Measurements from ENCODE around the gene RNF220.
"Not testable (repeated sequence)": the region's sequence is repeated elsewhere in the genome, so short reads cannot be mapped to it uniquely, and the experiment has no call there.

RNF220 gene

GRCh38 chr1:44546403-44547053 is 141.5 kb downstream of the RNF220 start:
- DNase-seq (ENCODE audit: low read depth in 1 of 2, low spot score in 1 of 2): no peak

DNA sequence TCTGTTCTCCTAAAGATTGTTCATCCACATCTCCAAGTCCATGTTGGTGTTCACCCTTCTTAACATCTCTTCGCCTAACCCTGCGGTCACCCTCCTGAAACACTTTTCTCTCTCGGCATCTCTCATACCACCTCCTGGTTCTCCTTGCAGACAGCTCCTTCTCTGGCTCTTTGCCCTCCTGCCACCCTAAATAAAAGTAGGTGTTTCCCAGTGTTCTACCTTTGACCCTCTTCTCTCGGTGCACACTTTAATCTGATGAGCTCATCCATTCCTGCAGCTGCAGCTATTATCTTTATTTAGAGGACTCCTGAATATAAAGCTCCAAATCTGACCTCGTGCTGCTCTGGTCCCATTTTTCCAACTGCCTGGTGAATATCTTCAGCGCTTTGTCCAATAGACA is 142.3 kb downstream of the RNF220 start:
- DNase-seq (ENCODE audit: low read depth in 1 of 2, low spot score in 1 of 2): no peak

GRCh38 chr1:44547837-44548236 is 142.8 kb downstream of the RNF220 start:
- no peak for DNase-seq (ENCODE audit: low read depth in 1 of 2, low spot score in 1 of 2)

GRCh38 chr1:44549510-44549909 is 144.5 kb downstream of the RNF220 start:
- DNase-seq (ENCODE audit: low read depth in 1 of 2, low spot score in 1 of 2): no peak

DNA sequence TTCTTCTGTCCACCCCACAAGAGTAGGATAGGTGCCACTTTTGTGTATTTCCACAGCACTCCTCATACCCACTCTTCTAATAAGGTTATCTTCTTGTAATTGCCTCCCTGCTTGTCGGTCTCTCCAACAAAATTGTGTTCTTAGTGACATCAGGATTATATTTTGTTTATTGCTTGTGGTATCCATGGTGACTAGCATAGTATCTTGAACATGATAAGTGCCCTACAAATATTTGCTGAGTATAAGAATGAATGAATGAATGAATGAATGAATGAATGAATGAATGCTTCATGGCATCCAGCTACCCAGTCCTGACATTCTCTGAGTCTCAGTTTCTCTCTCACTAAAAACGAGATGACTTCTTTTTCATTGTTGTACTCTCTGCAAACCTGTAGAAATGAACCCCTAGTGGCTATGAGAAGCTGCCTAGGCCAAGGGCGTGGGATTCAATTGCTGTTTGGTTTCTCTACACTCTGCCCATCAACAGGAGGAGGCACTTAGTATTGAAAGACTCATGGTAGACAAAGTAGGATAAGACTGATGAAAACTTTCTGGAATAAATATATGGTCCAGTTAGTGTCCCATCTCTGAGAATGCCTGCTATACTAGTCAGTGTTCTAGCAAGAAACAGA is 148.2 kb downstream of the RNF220 start:
- no peak for DNase-seq (ENCODE audit: low read depth in 1 of 2, low spot score in 1 of 2)

DNA sequence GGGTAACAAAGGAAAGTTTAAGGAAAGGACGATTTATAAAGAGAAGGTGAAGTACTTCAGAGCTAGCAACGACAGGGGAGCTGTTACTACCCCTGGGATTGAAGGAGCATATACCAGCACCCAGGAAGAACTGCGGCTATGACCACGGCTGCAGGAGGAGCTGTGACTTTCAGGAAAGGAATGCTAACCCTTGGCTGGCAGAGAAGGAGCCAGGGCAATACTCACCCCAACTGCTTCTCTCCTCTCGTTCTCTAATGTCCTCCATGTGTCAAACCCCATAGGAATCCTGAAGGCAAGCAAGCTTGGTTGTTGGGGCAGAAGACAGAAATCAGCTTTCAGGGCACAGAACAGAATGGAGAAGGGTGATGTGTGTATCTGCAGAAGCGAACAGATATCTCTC is 148.7 kb downstream of the RNF220 start:
- no peak for DNase-seq (ENCODE audit: low read depth in 1 of 2, low spot score in 1 of 2)

- no peak for DNase-seq (ENCODE audit: low read depth in 1 of 2, low spot score in 1 of 2)
These were observed 149.7 kb downstream of the RNF220 start for GRCh38 chr1:44554706-44555105.

- no peak for DNase-seq (ENCODE audit: low read depth in 1 of 2, low spot score in 1 of 2)
These were observed 152.7 kb downstream of the RNF220 start for GRCh38 chr1:44557778-44558177.

- DNase-seq (ENCODE audit: low read depth in 1 of 2, low spot score in 1 of 2): no peak
These were observed 153.8 kb downstream of the RNF220 start for GRCh38 chr1:44558883-44559282.

- no peak for DNase-seq (ENCODE audit: low read depth in 1 of 2, low spot score in 1 of 2)
These were observed 154.3 kb downstream of the RNF220 start for GRCh38 chr1:44559330-44559729.

- no peak for DNase-seq (ENCODE audit: low read depth in 1 of 2, low spot score in 1 of 2)
These were observed 154.9 kb downstream of the RNF220 start for GRCh38 chr1:44559913-44560312.

- DNase-seq (ENCODE audit: low read depth in 1 of 2, low spot score in 1 of 2): not testable (repeated sequence)
These were observed 155.6 kb downstream of the RNF220 start for GRCh38 chr1:44560696-44561095.

DNA sequence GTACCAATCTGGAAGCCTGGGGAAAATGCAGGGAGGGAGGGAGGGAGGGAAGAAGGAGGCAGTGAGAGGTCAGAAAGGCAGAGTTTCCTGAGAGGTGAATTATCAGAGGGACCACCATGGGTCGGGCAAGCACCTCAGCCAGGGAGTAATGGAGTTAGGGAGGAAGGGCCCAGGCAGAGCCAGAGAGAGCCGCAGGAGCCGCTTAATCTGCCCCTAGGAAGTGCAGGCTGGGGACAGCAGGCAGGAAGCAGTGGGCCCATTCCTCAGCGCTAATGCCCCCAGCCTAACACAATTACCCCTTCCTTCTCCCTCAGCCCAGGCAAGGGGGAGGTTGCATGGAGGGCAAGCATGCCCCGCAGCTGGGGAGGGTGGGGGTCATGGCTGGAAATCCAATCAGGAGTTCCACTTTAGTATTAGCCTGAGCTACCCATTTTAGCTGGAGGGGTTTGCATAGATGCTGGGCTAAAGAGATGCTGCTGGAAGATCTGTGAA is 160.2 kb downstream of the RNF220 start:
- DNase-seq (ENCODE audit: low read depth in 1 of 2, low spot score in 1 of 2): no peak

DNA sequence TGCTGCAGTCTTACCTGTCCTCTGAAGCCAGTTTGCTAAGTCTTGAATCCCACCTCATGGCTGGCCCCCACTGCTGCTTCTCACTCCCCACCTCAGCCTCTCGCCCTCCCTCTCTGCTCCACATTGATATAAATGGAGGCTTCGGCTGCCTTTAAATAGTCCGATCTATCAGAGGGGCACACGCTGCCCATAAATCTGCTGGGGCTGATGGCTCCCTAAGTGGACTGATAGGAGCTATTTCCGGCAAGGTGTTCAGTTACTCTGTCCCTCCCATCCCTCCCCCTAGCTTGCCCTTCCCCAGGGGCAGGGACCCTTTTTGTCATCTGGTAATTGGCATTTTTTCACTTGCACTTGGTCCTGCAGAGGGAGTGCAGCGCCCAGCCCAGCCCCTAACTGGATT is 160.8 kb downstream of the RNF220 start:
- DNase-seq (ENCODE audit: low read depth in 1 of 2, low spot score in 1 of 2): no peak

DNA sequence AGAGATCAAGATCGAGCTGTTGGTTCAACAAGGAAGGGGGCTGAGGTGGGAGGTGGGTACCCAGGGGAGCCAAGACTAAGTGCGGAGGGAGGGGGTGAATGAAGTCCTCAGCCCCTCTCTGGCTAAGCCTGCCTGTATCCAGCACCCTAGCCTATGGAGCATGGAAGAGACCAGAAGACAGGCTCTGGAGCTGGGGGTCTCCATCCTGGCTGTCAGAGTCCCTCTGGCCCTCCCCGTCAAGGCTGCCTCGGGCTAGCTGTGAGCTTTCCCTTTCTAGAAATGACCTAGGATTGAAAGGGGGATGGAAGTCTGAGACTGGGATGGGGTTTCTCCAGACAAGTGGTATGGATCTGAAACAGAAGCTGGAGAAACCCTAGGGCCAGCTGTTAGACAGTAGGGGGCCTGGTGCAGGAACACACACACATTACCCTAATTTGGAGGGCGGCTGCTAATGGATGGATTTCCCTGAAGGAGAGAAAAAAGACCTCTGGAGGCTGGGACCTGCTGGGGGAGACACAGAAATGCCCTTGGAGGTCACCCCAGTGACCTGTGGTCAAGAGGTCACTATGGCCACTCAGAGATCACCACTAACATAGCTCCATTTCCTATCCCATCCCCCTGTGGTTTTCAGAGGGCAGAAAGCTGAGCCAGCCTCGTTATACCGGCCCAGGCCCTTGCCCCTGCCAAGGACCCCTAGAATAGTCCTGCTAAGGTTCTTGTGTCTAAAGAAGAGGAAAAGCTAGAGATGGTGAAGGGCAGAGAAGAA is 161.4 kb downstream of the RNF220 start:
- no peak for DNase-seq (ENCODE audit: low read depth in 1 of 2, low spot score in 1 of 2)

- no peak for DNase-seq (ENCODE audit: low read depth in 1 of 2, low spot score in 1 of 2)
These were observed 163.3 kb downstream of the RNF220 start for GRCh38 chr1:44568128-44568900.

GRCh38 chr1:44569491-44569890 is 164.4 kb downstream of the RNF220 start:
- DNase-seq (ENCODE audit: low read depth in 1 of 2, low spot score in 1 of 2): no peak

DNA sequence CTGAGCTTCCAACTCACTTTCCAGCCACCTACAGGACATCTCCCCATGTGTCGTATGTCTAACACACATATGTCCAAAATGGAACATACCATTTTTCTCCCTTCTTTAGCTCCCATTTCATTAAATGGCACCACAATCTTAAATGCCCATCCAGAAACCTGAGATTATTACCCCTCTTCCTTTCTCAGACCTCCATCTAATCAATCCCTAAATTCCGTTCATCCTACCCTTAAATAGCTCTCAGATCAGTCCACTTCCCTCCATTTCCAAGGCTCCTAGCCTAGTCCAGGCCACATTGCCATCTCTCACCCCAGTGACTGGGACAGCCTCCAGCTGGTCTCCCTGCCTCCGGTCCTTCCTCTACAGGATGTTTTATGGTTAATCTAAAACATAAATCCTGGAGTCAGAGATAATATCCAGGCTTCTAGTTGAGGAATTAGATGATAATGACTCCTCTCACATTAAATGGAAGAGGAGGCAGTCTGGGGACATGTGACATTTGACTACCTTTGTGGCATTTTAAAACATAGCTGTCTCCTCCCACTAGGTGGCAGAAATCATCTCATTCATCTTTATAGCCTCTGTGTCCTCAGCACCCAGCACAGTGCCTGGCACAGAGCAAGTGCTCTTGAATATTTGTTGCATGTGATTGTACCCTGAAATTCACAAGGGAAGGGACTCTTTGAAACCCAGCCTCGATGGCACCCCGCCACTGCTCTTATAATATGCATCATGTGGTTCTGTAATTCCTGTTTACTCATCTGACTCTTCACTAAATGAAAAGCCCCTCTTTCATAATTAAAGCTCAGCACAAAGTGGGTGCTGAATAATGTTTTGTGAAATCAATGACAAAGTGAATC is 166.9 kb downstream of the RNF220 start:
- no peak for DNase-seq (ENCODE audit: low read depth in 1 of 2, low spot score in 1 of 2)

- DNase-seq (ENCODE audit: low read depth in 1 of 2, low spot score in 1 of 2): no peak
These were observed 167.5 kb downstream of the RNF220 start for GRCh38 chr1:44572572-44572879.

- DNase-seq (ENCODE audit: low read depth in 1 of 2, low spot score in 1 of 2): no peak
These were observed 170.3 kb downstream of the RNF220 start for GRCh38 chr1:44575396-44575795.
